Pons (tissue), 1 donor: ENCODE data around the gene OR2T2.
"Not testable (repeated sequence)": the region's sequence is repeated elsewhere in the genome, so short reads cannot be mapped to it uniquely, and the experiment has no call there.

ENCODE experiments used
- DNase-seq: peaks from one replicate; pipeline ENCODE4 v3.0.0-alpha.2; 2016; ENCODE audit warnings: low spot score

Gene OR2T2

DNA sequence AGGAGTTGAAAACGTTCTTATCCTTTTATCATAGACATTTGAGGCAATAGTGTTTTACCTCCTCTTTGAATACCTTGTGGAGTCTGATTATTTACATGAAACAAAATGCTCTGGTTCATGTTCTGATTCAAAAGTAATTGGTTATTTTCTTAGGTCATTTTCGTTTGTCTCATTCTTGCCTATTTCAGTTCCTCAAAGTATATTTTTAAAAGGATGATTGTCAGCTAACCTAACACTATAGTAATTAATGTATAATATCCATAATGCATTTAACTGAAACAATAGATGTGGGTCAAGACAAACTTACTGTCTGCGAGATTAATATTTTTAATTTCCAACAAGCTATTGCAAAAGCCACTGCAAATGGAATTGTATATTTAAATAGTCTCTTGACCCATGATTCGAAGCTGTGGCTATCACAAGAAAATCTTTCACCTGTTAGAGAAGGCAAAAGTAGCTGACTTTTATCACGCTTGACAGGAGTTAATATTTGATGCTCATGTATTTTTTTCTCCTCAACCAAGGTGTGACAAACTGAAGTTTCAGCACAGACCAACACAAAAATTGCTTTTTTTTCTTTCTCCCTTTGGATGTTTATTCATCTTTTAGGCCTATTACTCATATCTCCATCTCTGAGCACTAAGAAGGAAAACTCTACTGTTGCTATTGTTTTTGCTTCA, 5.2 kb downstream of the OR2T2 start:
- DNase-seq, result not testable (repeated sequence)

DNA sequence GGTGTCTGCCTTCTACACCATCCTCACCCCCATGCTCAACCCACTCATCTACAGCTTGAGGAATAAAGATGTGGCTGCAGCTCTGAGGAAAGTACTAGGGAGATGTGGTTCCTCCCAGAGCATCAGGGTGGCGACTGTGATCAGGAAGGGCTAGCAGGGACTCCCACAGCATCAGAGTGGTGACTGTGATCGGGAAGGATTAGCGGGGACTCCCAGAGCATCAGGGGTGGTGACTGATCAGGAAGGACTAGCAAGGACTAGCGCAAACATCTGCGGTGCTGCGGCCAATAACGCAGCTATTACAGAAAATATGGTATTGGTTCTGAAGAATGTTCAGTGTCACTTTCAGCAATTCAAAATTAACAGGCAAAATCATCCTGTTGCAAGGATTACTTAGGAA, 8.2 kb downstream of the OR2T2 start:
- not testable (repeated sequence) for DNase-seq

DNA sequence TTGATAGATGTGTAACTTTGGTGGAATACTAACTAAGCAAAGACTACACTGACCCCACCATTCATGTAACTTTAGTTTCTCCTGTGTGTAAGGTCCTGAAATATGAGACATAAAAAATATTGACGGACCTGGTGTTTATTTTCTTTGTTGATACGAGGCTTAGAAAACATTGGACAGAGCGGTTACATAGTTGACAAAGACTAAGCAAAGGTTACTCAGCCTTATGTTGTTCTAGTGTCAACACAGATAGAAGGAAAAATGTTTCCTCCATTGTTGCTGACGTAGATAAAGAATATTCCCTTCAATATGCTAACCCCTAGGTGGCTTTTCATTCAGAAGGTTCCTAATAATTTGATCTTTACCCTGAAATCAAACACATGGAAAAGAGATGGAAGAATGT, 9.6 kb downstream of the OR2T2 start:
- DNase-seq, result not testable (repeated sequence)

DNA sequence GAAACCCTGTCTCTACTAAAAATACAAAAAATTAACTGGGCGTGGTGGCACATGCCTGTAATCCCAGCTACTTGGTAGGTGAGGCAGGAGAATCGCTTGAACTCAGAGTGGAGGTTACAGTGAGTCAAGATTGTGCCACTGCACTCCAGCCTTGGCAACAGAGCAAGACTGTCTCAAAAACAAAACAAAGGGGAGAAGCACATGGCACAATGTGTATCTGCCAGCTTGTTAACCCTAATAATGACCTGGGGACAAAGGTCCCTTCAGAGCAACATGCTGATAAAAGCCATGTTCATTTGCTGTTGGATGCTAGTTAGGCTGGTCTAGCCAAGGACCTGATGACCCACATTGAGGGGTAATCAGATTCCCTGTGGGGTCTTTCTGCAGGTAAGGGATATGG, 11.2 kb downstream of the OR2T2 start:
- not testable (repeated sequence) for DNase-seq

DNA sequence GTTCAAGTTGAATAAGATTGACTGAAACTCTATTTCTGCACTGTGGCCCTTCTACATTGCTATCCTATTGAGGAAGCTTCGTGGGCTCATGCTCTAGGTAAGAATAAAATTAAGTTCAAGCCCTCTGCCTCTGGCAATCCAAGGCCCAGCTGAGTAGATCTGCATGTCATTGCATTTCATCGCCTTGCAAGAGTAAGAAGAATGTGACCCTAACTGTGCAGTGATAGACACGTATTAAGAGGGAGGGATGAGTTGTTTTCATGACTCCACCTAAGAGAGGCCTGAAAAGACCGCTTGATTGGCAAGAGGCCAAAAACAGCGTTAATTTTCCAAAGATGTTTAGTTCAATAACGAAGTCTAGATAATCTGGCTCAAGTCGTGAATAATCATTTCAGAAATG, 13.7 kb downstream of the OR2T2 start:
- DNase-seq, result not testable (repeated sequence)

DNA sequence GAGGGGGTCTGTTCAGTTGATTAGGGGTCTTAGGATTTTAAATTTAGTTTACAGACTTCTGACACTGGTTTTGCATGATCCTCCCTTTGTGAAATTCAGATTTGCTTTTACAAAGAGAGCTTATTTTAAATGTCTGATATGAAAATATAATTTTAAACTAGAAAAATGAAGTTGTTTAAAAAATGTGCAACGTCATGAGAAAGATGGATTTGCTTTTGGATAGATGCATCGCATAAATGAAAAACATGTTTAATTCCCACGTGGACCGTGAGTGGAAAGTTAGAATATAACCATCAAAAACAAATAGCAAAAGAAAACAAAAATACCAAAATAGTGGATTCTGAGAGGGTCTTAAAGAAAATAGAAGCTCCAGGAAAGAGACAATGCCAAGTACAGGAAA, 25.7 kb downstream of the OR2T2 start:
- DNase-seq, result no peak

DNA sequence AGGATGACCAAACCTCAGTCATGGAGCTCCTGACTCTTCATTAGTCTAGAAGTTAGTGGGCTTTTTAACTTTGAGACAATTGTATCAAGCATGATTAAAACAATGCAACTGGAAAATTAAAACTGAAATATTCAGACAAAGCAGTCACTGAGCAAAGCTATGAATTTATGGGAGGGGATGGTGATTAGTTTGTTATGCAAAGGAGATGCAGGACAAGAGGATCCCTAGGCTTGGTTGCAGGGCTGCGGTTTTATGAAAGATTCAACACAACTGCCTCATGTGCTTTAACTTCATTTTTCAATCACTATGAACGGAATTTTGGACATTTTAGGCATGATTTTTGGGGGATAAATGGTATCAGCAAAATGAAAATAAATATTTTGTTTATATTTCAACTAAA, 26.7 kb downstream of the OR2T2 start:
- DNase-seq, result not testable (repeated sequence)

DNA sequence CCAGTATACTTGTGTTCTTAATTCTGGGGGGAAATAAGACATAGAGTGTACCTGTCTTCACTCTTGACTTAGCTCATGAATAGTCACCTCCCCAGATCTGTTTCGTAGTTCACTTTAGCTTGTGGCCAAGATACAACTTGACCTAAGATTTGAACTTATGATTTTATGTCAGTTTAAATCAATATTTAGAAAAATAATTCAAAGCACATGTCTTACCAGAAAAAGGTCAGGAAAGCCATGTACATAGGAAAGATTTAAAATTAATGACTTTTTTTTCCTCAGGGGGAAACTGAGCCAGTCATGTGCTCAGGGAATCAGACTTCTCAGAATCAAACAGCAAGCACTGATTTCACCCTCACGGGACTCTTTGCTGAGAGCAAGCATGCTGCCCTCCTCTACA, 27.6 kb downstream of the OR2T2 start, which contains the start of gene OR2T3:
OR2T3 (plus strand) TSS at position 301 of the 400 bp plus-strand sequence; CDS start at position 301, 0 bp downstream.
- not testable (repeated sequence) for DNase-seq

DNA sequence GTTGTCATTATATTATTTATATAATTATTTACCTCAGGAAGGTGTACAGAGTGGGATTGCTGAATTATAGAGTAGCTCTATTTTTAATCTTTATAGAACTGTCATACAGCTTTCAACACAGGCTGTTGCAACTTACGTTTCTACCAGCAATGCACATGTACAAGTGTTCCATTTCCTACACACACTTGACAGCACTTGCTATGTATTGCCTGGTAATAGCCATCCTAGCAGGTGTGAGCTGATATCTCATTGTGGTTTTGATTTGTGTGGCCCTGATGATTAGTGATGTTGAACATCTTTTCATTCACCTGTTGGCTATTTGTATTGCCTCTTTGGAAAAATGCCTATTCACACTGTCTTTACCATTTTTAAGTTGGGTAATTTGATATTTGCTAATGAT, 30.2 kb downstream of the OR2T2 start:
- DNase-seq, result not testable (repeated sequence)

DNA sequence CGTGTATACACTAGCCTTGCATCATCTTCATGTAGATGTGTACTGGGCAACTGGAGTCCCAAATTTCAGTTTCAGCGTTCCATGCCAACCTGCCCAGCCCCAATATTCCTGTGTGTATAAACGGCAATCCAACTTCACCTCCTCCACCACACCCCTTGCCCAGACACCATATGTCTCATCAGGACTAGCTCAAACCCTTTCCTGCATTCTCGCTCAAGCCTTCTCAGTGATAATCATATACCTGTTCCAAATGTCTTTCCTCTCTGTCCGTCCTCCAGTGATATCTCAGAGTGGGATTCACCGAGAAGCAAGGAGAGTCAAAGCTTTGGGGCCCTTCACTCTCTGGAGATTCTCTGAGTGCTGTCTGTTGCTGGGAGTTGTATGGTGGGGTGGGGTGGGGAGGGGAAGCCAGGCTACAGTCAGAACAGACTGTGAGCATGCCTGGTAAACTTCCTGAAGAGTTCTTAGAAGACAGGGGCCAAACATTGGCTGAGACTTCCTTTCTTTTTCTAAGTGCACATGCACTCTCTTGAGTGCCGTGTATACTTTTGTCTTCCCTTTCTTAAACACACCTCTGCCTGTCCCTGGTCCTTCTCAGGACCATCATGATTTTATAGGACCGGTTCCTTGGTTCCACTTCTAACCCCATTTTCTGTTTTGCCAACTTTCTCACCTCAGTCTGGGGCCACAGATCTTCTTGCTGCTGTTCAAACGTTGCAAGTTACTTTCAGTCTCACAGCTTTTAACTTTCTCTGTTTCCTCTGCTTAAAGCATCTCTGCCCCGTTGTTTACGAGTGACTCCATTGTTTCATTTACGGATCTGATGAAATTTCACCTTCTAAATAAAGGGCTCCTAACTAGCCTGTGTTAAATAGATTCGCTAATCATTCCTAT, 36.5 kb downstream of the OR2T2 start:
- DNase-seq, result not testable (repeated sequence)

DNA sequence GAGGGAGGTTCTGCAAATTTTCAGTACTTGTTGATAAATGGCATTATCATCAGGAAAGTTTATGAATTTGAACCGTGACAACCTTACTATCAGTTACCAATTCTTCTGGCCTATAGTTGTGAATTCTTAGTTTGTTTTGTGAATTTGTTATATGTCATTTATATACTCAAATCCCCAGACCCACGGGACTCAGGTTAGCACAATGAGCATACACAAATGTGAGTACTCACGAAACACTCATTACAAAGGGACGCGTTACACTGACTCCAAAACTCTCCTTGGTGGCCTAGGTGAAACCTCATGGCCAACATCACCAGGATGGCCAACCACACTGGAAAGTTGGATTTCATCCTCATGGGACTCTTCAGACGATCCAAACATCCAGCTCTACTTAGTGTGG, 42.9 kb downstream of the OR2T2 start, which contains the start of gene OR2T5:
OR2T5 (plus strand) TSS at position 301 of the 400 bp plus-strand sequence; CDS start at position 301, 0 bp downstream.
- DNase-seq, result not testable (repeated sequence)

DNA sequence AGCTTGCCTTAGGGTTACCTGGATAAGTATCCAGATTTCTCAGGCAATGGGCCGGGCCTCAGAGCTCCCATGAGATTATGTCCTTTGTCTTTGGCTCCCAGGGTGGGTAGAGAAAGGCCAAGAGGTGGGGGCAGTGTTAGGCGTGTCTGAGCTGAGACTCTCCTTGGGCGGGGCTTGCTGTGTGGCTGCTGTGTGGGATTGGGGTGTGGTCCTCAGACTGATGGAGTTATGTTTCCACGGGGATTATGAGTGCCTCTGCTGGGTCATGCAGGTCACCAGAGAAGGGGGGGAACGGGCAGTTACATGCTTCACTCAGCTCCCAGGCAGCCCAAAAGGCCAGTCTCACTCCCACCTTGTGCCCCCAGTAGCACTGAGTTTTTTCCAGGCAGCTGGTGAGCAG, 51.2 kb downstream of the OR2T2 start:
- DNase-seq, result not testable (repeated sequence)

DNA sequence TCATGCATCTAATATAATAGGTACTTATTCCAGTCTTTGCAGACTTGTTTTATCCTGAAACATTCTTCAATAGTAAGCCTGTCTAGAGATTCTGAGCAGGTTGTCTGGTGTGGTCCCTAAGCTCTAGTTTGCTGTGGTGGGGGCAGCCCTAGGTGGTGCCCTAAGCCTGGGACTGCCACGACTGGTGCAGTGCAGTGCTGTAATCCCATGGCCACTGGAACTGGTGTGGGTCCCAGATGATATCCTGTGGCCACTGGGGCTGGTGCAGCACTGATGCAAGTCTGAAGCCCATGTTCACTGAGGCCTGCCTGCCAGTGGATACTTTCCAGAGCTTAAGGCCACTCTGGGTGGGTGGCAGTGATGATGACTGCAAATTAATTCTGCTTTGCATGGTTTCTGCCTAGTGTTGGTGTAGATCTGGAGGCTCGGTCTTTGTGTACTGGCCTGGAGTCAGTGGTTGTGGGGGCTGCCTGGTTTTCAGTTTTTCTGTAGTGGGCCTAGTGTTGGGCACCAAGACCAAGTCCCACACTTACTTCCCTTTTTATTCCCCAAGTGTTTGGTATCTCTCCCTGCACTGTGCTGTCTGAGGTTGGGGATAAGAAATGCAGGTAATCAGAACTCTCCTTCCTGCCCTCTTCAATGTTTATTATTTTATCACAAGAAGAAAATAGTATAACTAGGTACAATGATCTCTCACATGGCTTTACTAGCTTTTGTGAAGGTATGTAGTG, 55.0 kb downstream of the OR2T2 start:
- not testable (repeated sequence) for DNase-seq
